OCI-LY7 (cell line): ENCODE results near the gene SPAG6.

ENCODE experiments used
- CTCF ChIP-seq: fragments of 200-600 bp; sonication (generic); conservative IDR thresholded peaks from 2 replicates; pipeline ENCODE4 v1.5.1; 2014; ENCODE audit warnings: mild to moderate bottlenecking, antibody characterized with exemption, low read length, moderate library complexity, mixed read lengths
- EZH2phosphoT487 ChIP-seq: fragments of 200-600 bp; sonication (generic); IDR thresholded peaks from 2 replicates; pipeline ENCODE4 v1.6.1; 2018; ENCODE audit warnings: low read depth, borderline replicate concordance, mild to moderate bottlenecking, mixed run types, antibody characterized with exemption, low read length, moderate library complexity, mixed read lengths

DNA sequence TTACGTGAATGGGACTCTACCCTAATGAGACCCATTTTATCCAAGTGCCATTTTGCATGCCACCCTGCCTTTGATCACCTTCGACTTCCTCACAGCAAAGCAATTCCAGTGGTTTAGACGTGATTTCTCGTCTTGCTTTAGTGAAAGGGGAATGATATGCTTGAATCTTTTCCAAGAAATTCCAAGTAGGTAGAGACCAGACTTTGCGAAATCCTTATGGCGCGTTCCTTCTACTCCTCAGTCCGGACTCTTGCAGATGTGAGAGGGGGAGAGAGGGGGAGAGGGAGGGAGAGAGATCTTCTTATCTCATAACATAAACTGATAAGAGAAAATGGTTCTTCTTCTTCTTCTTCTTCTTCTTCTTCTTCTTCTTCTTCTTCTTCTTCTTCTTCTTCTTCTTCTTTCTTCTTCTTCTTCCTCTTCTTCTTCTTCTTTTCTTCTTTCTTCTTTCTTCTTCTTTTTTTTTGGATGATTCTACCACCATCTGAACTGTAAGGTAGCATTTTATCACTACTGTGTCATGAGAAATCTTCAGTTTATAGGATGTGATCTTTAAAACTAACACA lies 883 bp downstream of the SPAG6 start:
- TF ChIP-seq CTCF, result no peak
- TF ChIP-seq EZH2phosphoT487, result no peak
